H1 (cell line): ENCODE data around the gene TXNRD3. TPM values are rescaled to one million over a fixed set of nuclear protein-coding genes. Genes with fewer than 3 reads are reported as not detected.

Source experiments
- CTCF ChIA-PET: fragments of 300-600 bp; sonication (Branson Sonifier 250); formaldehyde crosslinking; loops from one replicate; lab custom pipeline; 2021; ENCODE audit not compliant: partially characterized antibody; lab: Charles Lee
- POLR2A ChIA-PET: fragments of 300-600 bp; sonication (Branson Sonifier 250); formaldehyde crosslinking; loops from one replicate; lab custom pipeline; 2021; ENCODE audit warnings: inconsistent platforms; ENCODE audit not compliant: partially characterized antibody; lab: Charles Lee
- DNase-seq, 2 experiments: peaks; one replicate each; pipeline versions ENCODE4 v3.0.0 to v3.0.0-alpha.2; 2010 to 2022; ENCODE audit warnings: low spot score in 2 of 2, low read depth in 1 of 2, mixed read lengths in 1 of 2
- FAIRE-seq: peaks from 2 replicates; lab custom pipeline; 2011; peaks lifted over from hg19 to GRCh38; lab: Jason Lieb, UNC
- H2AFZ ChIP-seq: 2 replicates; pipeline ENCODE4 v1.8.1; 2012; ENCODE audit warnings: low read length, inconsistent platforms
- H2AK5ac ChIP-seq: 2 replicates; pipeline ENCODE4 v1.6.1; 2013; ENCODE audit warnings: low read depth, low read length
- H2BK120ac ChIP-seq: replicated peaks from 2 replicates; pipeline ENCODE3; 2013; ENCODE audit warnings: low read depth, low read length, inconsistent platforms
- H2BK12ac ChIP-seq: 2 replicates; pipeline ENCODE4 v1.6.1; 2013; ENCODE audit warnings: low read depth, low read length
- H2BK15ac ChIP-seq: 2 replicates; pipeline ENCODE4 v1.6.1; 2013; ENCODE audit warnings: low read length
- H2BK20ac ChIP-seq: 2 replicates; pipeline ENCODE4 v1.6.1; 2013; ENCODE audit warnings: low read length
- H2BK5ac ChIP-seq: 2 replicates; pipeline ENCODE4 v1.6.1; 2013; ENCODE audit warnings: low read depth, low read length
- H3K14ac ChIP-seq: 2 replicates; pipeline ENCODE4 v1.6.1; 2013; ENCODE audit warnings: inconsistent platforms; ENCODE audit not compliant: insufficient read length
- H3K18ac ChIP-seq: 2 replicates; pipeline ENCODE4 v1.6.1; 2013; ENCODE audit warnings: low read length; ENCODE audit errors: extremely low read depth
- H3K23ac ChIP-seq: 2 replicates; pipeline ENCODE4 v1.6.1; 2013; ENCODE audit warnings: inconsistent platforms; ENCODE audit not compliant: insufficient read length
- H3K23me2 ChIP-seq: 2 replicates; pipeline ENCODE4 v1.6.1; 2013; ENCODE audit warnings: low read depth, low read length
- H3K27ac ChIP-seq: 2 replicates; pipeline ENCODE4 v1.6.1; 2011; ENCODE audit warnings: low read depth, low read length, inconsistent platforms
- H3K27me3 ChIP-seq, 4 experiments: replicated peaks in 1 of 4; 1 replicate in 1 of 4; 2 replicates in 3 of 4; pipeline versions ENCODE4 v1.6.1 to v1.8.1; 2011 to 2013; ENCODE audit warnings: low read length in 3 of 4, mild to moderate bottlenecking in 3 of 4, inconsistent platforms in 2 of 4, mixed read lengths in 2 of 4, moderate library complexity in 1 of 4; ENCODE audit not compliant: control insufficient read depth in 3 of 4, insufficient read depth in 3 of 4; ENCODE audit errors: extremely low read depth in 1 of 4
- H3K36me3 ChIP-seq, 4 experiments: 2 replicates each; pipeline versions ENCODE4 v1.6.1 to v1.8.1; 2011 to 2013; ENCODE audit warnings: mild to moderate bottlenecking in 4 of 4, low read length in 3 of 4, moderate library complexity in 2 of 4, control low read depth in 1 of 4, inconsistent platforms in 1 of 4; ENCODE audit not compliant: insufficient read depth in 4 of 4, control insufficient read depth in 2 of 4
- H3K4ac ChIP-seq: replicated peaks from 2 replicates; pipeline ENCODE3; 2013; ENCODE audit warnings: low read length, low read depth, mixed read lengths, inconsistent platforms; ENCODE audit not compliant: insufficient read length
- H3K4me1 ChIP-seq, 4 experiments: replicated peaks in 1 of 4; 1 replicate in 1 of 4; 2 replicates in 3 of 4; pipeline versions ENCODE4 v1.6.1 to v1.8.1; 2011 to 2013; ENCODE audit warnings: low read length in 3 of 4, inconsistent platforms in 2 of 4, mixed read lengths in 1 of 4; ENCODE audit not compliant: insufficient read depth in 4 of 4, control insufficient read depth in 3 of 4
- H3K4me2 ChIP-seq, 2 experiments: 2 replicates each; pipeline versions ENCODE4 v1.6.1 to v1.8.1; 2011 to 2013; ENCODE audit warnings: low read depth in 2 of 2, low read length in 2 of 2, control low read depth in 1 of 2, inconsistent platforms in 1 of 2, mild to moderate bottlenecking in 1 of 2; ENCODE audit not compliant: insufficient read depth in 1 of 2
- H3K4me3 ChIP-seq, 4 experiments: fragments of 200-600, 300-600 bp in 1 of 4; sonication (generic), shearing (Covaris generic), sonication (Bioruptor Twin) in 1 of 4; 2 replicates each; pipeline versions ENCODE4 v1.5.1 to v1.8.1; 2011 to 2016; ENCODE audit warnings: low read length in 4 of 4, low read depth in 3 of 4, control low read depth in 2 of 4, inconsistent platforms in 2 of 4, mild to moderate bottlenecking in 2 of 4, mixed read lengths in 1 of 4, moderate library complexity in 1 of 4; ENCODE audit not compliant: insufficient read depth in 2 of 4; ENCODE audit errors: extremely low read depth in 1 of 4
- H3K56ac ChIP-seq: replicated peaks from 2 replicates; pipeline ENCODE3; 2013; ENCODE audit warnings: low read depth, mild to moderate bottlenecking, mixed read lengths, low read length, inconsistent platforms; ENCODE audit not compliant: insufficient read length
- H3K79me1 ChIP-seq: 2 replicates; pipeline ENCODE4 v1.6.1; 2013; ENCODE audit warnings: low read depth, low read length, control low read depth
- H3K79me2 ChIP-seq, 2 experiments: 2 replicates each; pipeline versions ENCODE4 v1.6.1 to v1.8.1; 2012 to 2013; ENCODE audit warnings: low read length in 2 of 2, mild to moderate bottlenecking in 2 of 2, inconsistent platforms in 1 of 2; ENCODE audit not compliant: insufficient read depth in 2 of 2, control insufficient read depth in 1 of 2
- H3K9ac ChIP-seq, 4 experiments: replicated peaks in 1 of 4; 1 replicate in 1 of 4; 2 replicates in 3 of 4; pipeline versions ENCODE4 v1.6.1 to v1.8.1; 2011 to 2013; ENCODE audit warnings: low read depth in 3 of 4, low read length in 3 of 4, control low read depth in 2 of 4, mild to moderate bottlenecking in 2 of 4, moderate library complexity in 2 of 4, inconsistent platforms in 1 of 4; ENCODE audit errors: extremely low read depth in 1 of 4
- H3K9me3 ChIP-seq, 2 experiments: 2 replicates each; pipeline versions ENCODE4 v1.6.1 to v1.8.1; 2012 to 2013; ENCODE audit warnings: mild to moderate bottlenecking in 2 of 2, moderate library complexity in 2 of 2, control low read depth in 1 of 2, inconsistent platforms in 1 of 2, low read depth in 1 of 2, low read length in 1 of 2, mixed read lengths in 1 of 2; ENCODE audit not compliant: insufficient read depth in 2 of 2
- H4K20me1 ChIP-seq, 2 experiments: replicated peaks in 1 of 2; 2 replicates each; pipeline versions ENCODE3 to v1.8.1; 2011 to 2013; ENCODE audit warnings: inconsistent platforms in 2 of 2, low read length in 2 of 2, mild to moderate bottlenecking in 1 of 2; ENCODE audit not compliant: insufficient read depth in 2 of 2, control insufficient read depth in 1 of 2
- H4K5ac ChIP-seq: 2 replicates; pipeline ENCODE4 v1.6.1; 2013; ENCODE audit warnings: low read length, low read depth, mixed read lengths, inconsistent platforms; ENCODE audit not compliant: insufficient read length
- H4K8ac ChIP-seq: 2 replicates; pipeline ENCODE4 v1.8.0; 2013; ENCODE audit warnings: mild to moderate bottlenecking, moderate library complexity, low read length, inconsistent platforms; ENCODE audit not compliant: insufficient read depth; ENCODE audit errors: extremely low read depth
- H4K91ac ChIP-seq: replicated peaks from 2 replicates; pipeline ENCODE3; 2013; ENCODE audit warnings: low read length, mixed read lengths, inconsistent platforms; ENCODE audit not compliant: insufficient read length
- ASH2L ChIP-seq: fragments of 200-600, 300-600 bp; sonication (generic); IDR thresholded peaks from one replicate; pipeline ENCODE4 v1.7.1; 2017; ENCODE audit warnings: low read length
- BCL11A ChIP-seq, 2 experiments: IDR thresholded peaks; one replicate each; pipeline ENCODE4 v1.6.1; 2011; ENCODE audit warnings: low read depth in 2 of 2, low read length in 2 of 2, mild to moderate bottlenecking in 2 of 2
- FOSL1 ChIP-seq: IDR thresholded peaks from 2 replicates; pipeline ENCODE4 v1.6.1; 2011; ENCODE audit warnings: mild to moderate bottlenecking, low read depth, low read length, moderate library complexity; ENCODE audit not compliant: insufficient read depth
- JUN ChIP-seq: IDR thresholded peaks from 2 replicates; pipeline ENCODE4 v1.6.1; 2011; ENCODE audit warnings: low read depth, mild to moderate bottlenecking, improper control_type of control experiment, low read length
- JUND ChIP-seq: IDR thresholded peaks from 2 replicates; pipeline ENCODE4 v1.6.1; 2011; ENCODE audit warnings: mild to moderate bottlenecking, improper control_type of control experiment, low read length
- NRF1 ChIP-seq: IDR thresholded peaks from 2 replicates; pipeline ENCODE4 v1.6.1; 2011; ENCODE audit warnings: mild to moderate bottlenecking, low read depth, low read length, improper control_type of control experiment
- SRF ChIP-seq: IDR thresholded peaks from 2 replicates; pipeline ENCODE4 v1.6.1; 2011; ENCODE audit warnings: mild to moderate bottlenecking, low read depth, low read length, moderate library complexity
- WGBS, 2 experiments: shearing (Covaris generic) in 1 of 2; methylation state at CpG; one replicate each; pipeline versions ENCODE4 v1.1.6 to v1.1.7; 2013 to 2015; ENCODE audit warnings: low lambda C conversion rate in 2 of 2, mixed read lengths in 2 of 2, inconsistent platforms in 1 of 2, low coverage in 1 of 2, missing lambda C conversion rate in 1 of 2; ENCODE audit not compliant: insufficient replicate concordance in 2 of 2, insufficient coverage in 1 of 2, insufficient read length in 1 of 2; ENCODE audit errors: extremely low coverage in 1 of 2, missing lambda C conversion rate in 1 of 2; 5-methylcytosine and 5-hydroxymethylcytosine counted together
- polyA plus RNA-seq, 7 experiments: library from polyadenylated mRNA; depleted of rRNA in 3 of 7; stranded (reverse) in 5 of 7; unstranded in 2 of 7; fragments of >200 nt in 5 of 7; fragments of 200-250 nt in 2 of 7; gene quantifications; 1 replicate in 5 of 7; 2 replicates in 1 of 7; 4 replicates in 1 of 7; pipeline versions ENCODE4 v1.2.1 to v1.2.3, GENCODE V29; 2011 to 2013; ENCODE audit warnings: missing spikeins in 2 of 7, mixed read lengths in 2 of 7
- total RNA-seq: library from RNA; stranded (reverse); fragmentation: NEBNext Ultra II Directional; extraction: Animal tissue kit (Norgen Biotek cat#: 25700); gene quantifications from 2 replicates; pipeline ENCODE4 v1.2.1, GENCODE V29; 2021
- TF ChIP-seq, protein P1 (sequence below): IDR thresholded peaks from 2 replicates; pipeline ENCODE4 v1.6.1; 2011; ENCODE audit warnings: low read depth, mild to moderate bottlenecking, low read length; ENCODE audit not compliant: insufficient read depth

TXNRD3 gene
- total and polyA plus RNA-seq, 2 of the 8 experiments (the other 6 are each of a cell fraction or from before 2014, with no cell fraction given), result 3.4 to 4.3 TPM

DNA sequence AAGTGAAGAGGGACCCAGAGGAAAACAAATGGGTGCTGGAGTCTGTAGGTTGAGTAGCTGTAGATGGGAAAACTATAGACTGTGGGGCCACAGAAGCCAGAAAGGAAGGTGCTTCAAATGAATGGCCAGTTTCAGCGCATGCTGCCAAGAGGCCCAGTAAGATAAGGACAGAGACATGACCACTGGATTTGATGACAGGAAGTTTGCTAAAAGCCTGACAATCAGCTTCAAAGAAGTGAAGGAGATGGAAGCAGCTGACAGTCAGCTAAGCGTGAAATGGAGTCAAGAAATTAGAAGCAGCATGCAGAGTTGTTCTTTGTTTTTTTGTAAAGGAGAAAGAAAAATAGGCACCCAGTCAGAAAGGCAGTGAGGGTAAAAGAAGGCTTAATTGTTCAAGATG, 24.9 kb downstream of the TXNRD3 start:
- no peak overlapping the region for H3K4me3 ChIP-seq
- H2BK12ac ChIP-seq, result no peak overlapping the region
- no peak overlapping the region for H4K8ac ChIP-seq
- no peaks in the 10 kb centered on the region for H3K9me3 ChIP-seq
- H3K27ac ChIP-seq, result no peak overlapping the region
- H3K27me3 ChIP-seq, result no peaks in the 10 kb centered on the region; a peak in 1 of 7 replicates
- H4K91ac ChIP-seq, result no peak overlapping the region
- H2BK20ac ChIP-seq, result no peak overlapping the region
- H2AFZ ChIP-seq, result no peak overlapping the region
- no peaks in the 10 kb centered on the region for H3K79me1 ChIP-seq
- DNase-seq, result no peak
- H3K4me2 ChIP-seq, result no peak overlapping the region
- H3K23ac ChIP-seq, result no peak overlapping the region
- H2BK5ac ChIP-seq, result no peak overlapping the region
- H4K20me1 ChIP-seq, result no peaks in the 10 kb centered on the region
- no peaks in the 10 kb centered on the region for H3K23me2 ChIP-seq
- H3K9ac ChIP-seq, result no peak overlapping the region
- H3K4me1 ChIP-seq, result no peaks in the 10 kb centered on the region
- ChIA-PET POLR2A (no interaction called here), CTCF (no interaction called here)
- H4K5ac ChIP-seq, result no peak overlapping the region
- no peak overlapping the region for H3K4ac ChIP-seq
- H3K56ac ChIP-seq, result no peak overlapping the region
- H2BK120ac ChIP-seq, result no peak overlapping the region
- H2AK5ac ChIP-seq, result no peak overlapping the region
- 85% methylated on average over 2 of the region's 2 CpGs; no CpG with 5 or more reads in 1 of the 2 experiments for WGBS, 2 experiments
- H3K14ac ChIP-seq, result no peak overlapping the region
- H3K79me2 ChIP-seq, result no peaks in the 10 kb centered on the region
- FAIRE-seq, result no peak
- TF ChIP-seq JUND (no peak), ASH2L (no peak), BCL11A (IDR thresholded peaks at IDR 0.05; ENCODE audit: low read depth in 2 of 2, low read length in 2 of 2) (no peak), NRF1 (no peak), JUN (no peak), FOSL1 (no peak), SRF (no peak)
- TF ChIP-seq, protein P1, sequence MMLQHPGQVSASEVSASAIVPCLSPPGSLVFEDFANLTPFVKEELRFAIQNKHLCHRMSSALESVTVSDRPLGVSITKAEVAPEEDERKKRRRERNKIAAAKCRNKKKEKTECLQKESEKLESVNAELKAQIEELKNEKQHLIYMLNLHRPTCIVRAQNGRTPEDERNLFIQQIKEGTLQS, result no peak
- no peak overlapping the region for H3K18ac ChIP-seq
- H2BK15ac ChIP-seq, result no peak overlapping the region
- no peaks in the 10 kb centered on the region for H3K36me3 ChIP-seq
